ENCODE data around the gene LYPD6B.

DNA sequence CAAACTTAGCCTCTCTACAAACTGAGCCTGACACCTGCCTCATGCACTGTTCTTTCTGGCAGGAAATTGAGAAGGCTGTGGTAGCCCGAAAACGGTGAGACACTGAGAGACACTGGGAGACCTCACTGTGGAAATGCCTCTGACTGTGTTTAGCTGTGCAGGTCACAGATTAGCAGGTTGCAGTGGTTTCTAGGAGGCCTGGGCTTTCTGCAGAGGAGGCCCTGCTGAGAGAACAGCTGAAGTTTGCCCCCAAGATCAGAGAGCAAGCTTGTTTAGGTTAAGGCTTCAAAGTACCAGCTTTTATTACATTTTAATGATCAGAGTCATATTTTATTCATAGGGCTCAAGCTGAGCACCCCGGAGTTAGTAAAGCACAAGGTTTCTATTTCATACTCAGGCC lies 223.2 kb downstream of the LYPD6B start:
- TF ChIP-seq, protein P1, sequence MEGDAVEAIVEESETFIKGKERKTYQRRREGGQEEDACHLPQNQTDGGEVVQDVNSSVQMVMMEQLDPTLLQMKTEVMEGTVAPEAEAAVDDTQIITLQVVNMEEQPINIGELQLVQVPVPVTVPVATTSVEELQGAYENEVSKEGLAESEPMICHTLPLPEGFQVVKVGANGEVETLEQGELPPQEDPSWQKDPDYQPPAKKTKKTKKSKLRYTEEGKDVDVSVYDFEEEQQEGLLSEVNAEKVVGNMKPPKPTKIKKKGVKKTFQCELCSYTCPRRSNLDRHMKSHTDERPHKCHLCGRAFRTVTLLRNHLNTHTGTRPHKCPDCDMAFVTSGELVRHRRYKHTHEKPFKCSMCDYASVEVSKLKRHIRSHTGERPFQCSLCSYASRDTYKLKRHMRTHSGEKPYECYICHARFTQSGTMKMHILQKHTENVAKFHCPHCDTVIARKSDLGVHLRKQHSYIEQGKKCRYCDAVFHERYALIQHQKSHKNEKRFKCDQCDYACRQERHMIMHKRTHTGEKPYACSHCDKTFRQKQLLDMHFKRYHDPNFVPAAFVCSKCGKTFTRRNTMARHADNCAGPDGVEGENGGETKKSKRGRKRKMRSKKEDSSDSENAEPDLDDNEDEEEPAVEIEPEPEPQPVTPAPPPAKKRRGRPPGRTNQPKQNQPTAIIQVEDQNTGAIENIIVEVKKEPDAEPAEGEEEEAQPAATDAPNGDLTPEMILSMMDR (IDR thresholded peaks at IDR 0.05) = no peak
- TF ChIP-seq MEF2A (IDR thresholded peaks at IDR 0.05; ENCODE audit: borderline replicate concordance, low read depth) = no peak
- TF ChIP-seq TEAD4 (IDR thresholded peaks at IDR 0.05; ENCODE audit: borderline replicate concordance, insufficient read depth) = no peak
- TF ChIP-seq RCOR1 (IDR thresholded peaks at IDR 0.05; ENCODE audit: low read length) = no peak
- TF ChIP-seq, protein P2, sequence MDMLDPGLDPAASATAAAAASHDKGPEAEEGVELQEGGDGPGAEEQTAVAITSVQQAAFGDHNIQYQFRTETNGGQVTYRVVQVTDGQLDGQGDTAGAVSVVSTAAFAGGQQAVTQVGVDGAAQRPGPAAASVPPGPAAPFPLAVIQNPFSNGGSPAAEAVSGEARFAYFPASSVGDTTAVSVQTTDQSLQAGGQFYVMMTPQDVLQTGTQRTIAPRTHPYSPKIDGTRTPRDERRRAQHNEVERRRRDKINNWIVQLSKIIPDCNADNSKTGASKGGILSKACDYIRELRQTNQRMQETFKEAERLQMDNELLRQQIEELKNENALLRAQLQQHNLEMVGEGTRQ (IDR thresholded peaks at IDR 0.05; ENCODE audit: borderline replicate concordance, low read depth, low read length) = no peak

All from SK-N-SH (cell line).